ENCODE data around the gene CXCR6.
A peak's percentile ranks its signal among the peaks of the same experiment; 100 is the strongest.
"Not testable (repeated sequence)": the region's sequence is repeated elsewhere in the genome, so short reads cannot be mapped to it uniquely, and the experiment has no call there.

CXCR6 gene

DNA sequence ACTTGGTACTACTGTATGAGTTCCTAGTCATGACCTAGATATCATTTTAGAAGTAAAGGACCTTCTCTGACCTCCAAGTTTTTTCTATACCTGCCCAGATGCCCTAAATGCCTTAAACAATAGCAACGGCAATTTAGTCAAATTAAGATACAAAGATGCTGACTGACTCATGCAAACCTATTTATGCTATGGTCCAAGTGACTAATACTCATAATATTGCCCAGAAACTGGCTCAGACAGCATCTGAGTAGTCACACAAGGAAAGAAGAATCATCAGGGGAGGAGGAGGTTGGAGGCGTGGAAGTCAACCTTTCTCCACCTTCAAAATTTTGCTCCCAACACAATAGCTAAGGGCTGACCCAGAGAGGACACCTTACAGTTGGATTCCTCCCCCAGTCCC lies 45.5 kb downstream of the CXCR6 start:
- no peak for DNase-seq (ENCODE audit: low spot score)

DNA sequence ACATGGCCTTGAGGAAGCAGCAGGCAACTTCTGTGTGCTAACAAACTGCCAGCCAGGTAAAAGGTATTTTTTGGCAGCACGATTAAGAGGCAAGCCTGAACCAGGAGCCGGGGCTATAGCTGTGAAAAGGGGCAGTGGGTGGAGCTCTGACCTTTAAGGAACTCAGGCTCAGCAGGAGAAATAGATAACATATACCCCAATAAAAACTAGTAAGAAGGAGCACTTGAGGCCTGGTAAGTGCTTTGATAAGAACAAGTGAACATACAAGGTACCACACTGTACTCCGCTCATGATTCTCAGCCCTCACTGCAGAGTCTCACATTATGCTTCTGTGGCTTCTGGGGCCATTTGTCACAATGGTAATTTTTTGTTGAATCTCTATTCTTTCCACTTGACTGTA lies 46.9 kb downstream of the CXCR6 start:
- no peak for DNase-seq (ENCODE audit: low spot score)

DNA sequence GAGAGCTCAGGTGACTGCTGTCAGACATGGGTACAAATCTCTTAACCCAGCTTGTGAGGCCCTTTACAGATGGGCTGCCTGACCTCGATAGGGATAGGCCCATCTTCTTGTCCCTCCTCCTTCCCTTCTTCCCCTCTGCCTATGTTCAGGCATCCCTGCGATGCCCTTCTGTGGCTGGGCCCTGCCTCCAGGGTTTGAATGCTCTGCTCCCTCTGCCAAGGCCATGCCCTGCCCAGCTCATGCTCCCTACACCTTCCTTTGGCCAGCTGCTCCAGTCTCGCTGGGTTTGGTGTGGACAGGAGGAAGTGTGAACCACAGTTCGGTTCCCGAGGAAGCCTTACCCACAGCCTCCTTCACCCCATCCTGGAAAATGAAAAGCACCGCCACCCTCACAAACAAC lies 48.1 kb downstream of the CXCR6 start:
- DNase-seq (ENCODE audit: low spot score): no peak

DNA sequence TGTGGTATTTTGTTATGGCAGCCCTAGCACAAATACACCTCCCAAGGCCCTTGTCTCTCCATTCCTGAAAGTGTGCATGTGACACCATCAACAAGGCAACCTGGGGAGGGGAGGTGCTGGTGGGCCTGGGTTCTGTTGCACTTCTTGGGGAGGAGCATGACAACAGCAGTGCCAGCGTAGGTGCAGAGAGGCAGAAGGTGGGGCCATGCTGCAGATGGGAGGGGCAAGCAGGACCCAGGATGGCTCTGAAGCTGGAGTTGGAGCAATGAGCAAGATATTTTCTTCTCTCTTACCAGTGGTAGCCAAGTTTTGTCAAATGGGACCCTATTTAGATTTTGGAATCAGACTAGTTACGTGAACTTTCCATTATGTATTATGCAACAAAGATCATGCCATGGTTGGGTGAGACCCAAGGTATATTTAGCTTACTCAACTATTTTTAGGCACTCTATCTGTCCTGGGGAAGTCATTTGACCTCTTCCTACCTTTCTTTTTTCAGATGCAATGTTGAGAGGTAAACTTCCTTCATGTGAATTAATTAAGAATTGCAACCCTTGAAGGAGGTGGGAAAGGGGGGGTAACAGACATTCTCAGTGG lies 49.0 kb downstream of the CXCR6 start:
- DNase-seq (ENCODE audit: low spot score): no peak

DNA sequence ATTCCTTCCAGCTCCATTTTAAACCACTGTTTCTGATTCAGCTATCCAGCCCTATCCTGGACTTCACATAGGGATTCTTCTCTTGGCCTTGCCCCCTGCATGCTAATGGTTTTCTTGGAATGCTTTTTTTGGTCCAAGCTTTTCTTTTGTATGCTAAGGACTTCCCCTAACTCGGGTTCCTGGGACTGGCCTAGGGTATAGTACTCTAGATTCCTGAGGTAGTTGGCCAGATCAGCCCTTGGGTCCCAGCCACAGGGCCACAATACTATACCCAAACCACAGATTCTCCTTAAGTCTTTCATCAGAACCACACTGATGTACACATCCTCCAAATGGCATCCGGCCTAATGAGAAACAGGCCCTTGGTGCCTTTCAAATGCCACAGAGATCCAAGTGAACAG lies 49.6 kb downstream of the CXCR6 start:
- no peak for DNase-seq (ENCODE audit: low spot score)

DNA sequence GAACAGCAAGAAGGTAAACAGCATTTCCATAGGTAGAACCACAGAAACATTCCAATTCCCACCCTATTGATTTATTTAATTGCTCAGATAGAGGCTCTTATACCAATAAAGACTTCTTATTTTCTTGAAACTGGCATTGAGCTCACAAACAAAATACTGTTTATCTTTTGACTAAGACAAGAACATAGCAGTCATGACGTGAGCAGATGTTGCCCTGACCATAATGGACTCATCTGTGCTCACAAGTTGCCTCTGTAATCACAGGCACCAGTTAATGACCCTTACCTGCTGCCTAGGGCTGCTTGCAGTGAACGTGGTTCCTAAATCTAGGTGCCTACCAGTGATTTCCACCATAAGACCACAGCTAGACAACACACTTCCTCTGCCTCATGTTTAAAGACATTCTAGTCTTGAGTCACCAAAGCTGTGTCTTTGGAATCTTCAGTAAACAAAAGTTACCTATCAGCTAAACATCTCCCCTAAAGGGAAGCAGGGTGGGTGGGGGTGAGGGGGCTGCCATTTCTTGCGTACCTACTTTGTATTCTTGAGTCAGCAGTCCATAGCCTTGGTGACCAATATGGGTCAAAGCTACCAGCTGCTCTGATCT lies 50.3 kb downstream of the CXCR6 start:
- no peak for DNase-seq (ENCODE audit: low spot score)

DNA sequence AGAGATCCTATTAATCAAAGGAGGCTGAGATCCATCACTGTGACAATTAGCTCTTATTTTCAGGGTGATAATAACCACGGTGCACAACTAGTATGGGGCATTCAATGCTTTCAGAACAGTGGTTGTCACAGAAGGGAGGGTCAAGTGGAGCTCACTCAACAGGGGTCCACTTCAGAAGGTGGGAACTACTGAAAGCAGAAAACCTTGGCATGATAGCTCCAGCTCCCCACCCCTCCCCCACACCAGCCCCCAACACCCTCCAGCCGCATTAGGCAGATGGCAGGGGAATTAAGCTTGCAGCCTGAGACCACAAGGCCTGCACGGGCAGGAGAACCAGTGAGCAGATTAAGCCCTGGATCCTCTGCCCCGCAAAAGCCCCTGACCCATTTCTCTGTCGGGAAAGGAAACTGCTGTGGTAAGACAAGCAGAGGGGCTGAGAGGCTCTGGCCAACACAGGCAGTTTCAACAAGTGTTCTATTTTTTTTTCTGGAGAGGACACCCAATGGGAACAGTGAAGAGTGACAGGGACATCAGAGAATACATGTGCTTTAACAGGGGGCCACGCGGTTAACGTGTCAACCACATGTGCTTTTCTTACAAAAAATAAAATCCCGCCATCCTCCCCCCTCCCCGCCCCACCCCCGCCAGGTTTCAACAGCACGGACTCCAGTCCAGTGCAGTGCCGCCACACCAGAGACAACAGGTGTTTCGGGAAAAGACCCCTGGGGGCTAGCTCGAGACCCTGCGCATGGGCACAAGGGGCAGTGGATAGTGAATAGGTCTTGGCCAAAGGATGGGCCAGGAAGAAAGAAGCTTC lies 51.4 kb downstream of the CXCR6 start:
- no peak for DNase-seq (ENCODE audit: low spot score)

DNA sequence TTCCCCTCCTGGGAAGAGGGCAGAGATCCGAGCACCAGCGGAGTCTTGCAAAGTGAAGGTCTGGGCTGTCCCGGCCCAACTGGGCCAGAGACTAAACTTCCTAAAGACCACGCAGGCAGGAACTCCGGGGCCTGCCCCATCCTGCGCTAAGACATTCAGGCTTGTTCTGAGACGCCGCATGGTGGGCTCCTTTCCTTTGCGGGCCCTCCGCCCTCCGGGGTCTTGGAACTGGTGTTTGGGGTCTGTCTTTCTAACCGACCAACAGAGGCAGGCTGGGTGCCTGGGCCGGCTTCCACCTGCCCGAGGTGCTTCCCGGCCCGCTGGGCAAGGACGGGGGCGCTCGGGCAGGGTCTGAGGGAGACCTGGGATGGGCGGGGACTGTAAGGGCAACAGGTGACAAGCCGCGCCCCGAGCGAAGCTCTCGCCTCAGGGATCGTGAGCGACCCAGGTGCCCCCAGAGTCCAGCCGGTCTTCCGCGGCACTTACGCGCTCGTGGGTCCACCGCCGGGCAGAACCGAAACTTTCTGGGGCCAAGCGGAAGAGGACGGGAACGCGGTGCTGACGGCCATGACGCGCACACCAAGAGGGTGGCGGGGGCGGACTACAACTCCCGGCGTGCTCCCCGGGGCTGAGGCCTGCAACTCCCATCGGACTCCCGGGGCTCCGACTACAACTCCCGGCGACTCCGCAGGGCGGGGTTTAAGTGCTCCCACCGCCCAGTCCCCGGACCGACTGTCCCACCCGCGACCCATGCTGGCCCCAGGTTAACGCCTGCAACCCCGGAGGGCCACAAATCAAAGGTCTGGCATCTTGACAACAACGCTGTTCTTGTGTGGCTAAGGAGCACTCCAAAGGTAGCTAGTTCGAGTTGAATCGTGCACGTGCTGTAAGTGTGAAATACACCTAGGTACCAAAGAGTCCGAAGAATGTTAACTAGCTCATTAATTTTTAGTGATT lies 52.2 kb downstream of the CXCR6 start, which contains the start of gene FYCO1:
FYCO1 (minus strand) TSS at position 589 of the 957 bp plus-strand sequence. CDS start 10,914 bp downstream, outside the sequence.
- DNase-seq (ENCODE audit: low spot score): peak; percentile 95

DNA sequence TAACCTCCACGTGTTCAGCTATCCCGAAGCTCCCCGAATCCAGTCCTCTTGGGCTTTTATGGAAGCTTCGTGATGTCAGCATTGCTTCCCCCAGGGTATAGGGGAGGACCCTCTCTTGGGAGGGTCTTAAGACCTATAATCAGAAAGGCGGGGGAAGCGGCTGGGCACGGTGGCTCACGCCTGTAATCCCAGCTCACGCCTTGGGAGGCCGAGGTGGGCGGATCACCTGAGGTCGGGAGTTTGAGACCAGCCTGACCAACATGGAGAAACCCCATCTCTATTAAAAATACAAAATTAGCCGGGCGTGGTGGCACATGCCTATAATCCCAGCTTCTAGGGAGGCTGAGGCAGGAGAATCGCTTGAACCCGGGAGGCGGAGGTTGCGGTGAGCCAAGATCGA lies 54.2 kb downstream of the CXCR6 start:
- DNase-seq (ENCODE audit: low spot score): not testable (repeated sequence)

DNA sequence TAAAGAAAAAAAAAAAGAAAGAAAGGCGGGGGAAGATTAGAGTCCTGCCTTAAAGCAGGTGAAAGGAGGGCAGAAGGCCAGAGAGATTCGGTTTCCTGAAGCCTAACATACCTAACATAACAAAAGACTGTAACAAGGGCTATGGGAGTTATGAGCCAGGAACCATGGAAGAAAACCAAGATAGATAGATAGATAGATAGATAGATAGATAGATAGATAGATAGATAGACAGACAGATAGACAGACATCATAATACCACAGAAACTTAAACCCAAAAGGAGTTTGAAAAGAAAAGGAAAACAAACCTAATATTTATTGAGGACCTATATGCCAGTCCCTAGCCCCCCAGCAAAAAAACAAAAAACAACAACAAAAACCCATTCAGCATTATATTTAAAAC lies 54.7 kb downstream of the CXCR6 start:
- no peak for DNase-seq (ENCODE audit: low spot score)
